GM18519 (cell line): ENCODE measurements around the gene TAF1B.
"Not testable (repeated sequence)": the region's sequence is repeated elsewhere in the genome, so short reads cannot be mapped to it uniquely, and the experiment has no call there.

Experiments
- ATAC-seq: cut with Tn5 transposase; IDR thresholded peaks from one replicate; pipeline ENCODE4 v1.9.1; 2021; ENCODE audit warnings: mild to moderate bottlenecking, moderate library complexity; ENCODE audit not compliant: unreplicated experiment, low FRiP score

Gene TAF1B

DNA sequence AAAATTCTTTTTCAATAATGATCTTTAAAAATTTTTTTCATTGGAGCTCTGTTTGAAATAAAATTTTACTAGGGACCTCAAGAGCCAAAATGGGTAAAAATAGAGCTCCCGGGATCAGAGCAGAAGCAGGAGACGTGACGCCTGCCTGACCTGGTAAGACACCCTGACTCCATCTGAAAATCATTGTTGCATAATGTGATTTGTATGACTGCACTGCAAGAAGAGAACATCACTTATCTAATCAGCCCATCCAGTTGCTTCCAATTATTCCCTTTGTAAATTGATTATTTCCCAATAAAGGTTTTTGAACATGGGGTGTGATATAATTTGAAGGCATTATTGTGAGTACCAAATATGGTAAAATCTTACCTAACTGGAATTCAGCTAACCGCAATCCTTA lies 17.1 kb upstream of the TAF1B start:
- no peak for ATAC-seq

GRCh38 chr2:9830685-9831410 lies 12.4 kb upstream of the TAF1B start:
- ATAC-seq: no peak

GRCh38 chr2:9831670-9832069 lies 11.6 kb upstream of the TAF1B start:
- ATAC-seq: no peak

DNA sequence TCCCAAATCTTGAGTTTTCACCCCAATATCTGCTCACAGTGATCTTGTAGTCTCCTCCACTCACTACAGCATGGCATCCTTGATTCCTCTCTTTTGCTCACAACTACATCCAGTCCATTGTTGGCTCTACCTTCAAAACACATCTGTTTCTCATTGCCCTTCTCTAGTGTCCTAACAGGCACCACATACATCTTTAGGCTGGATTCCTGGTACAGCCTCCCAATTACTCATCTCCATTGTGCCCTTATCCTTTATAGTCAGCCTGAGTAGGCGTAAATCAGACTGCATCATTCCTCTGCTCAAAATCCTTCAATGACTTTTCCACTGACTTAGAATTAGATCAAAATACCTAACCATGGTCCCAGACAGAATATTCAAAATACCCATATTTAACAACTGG lies 10.7 kb upstream of the TAF1B start:
- ATAC-seq: no peak

- ATAC-seq: not testable (repeated sequence)
Observed at GRCh38 chr2:9835068-9835467, 8.2 kb upstream of the TAF1B start.

- no peak for ATAC-seq
Observed at GRCh38 chr2:9836074-9836473, 7.2 kb upstream of the TAF1B start.

DNA sequence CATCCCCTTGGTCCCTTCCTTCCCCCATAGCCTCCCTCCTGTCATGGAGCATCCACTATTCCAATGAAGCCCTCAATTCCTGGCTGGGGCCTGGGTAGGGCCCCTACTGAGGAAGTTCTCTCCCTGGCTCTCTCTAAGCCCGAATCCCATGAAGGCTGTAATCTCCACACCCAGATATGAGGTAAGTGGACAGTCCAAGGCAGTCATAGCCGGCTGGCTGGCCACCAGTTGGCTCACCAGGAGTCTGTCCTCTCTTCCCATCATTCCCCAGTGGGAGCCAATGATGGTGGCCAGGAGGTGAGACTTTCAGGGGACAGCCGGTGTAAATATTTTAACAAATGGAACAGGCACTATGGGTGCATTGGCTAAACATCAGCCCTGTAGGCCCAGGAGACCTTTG lies 6.8 kb upstream of the TAF1B start:
- no peak for ATAC-seq

DNA sequence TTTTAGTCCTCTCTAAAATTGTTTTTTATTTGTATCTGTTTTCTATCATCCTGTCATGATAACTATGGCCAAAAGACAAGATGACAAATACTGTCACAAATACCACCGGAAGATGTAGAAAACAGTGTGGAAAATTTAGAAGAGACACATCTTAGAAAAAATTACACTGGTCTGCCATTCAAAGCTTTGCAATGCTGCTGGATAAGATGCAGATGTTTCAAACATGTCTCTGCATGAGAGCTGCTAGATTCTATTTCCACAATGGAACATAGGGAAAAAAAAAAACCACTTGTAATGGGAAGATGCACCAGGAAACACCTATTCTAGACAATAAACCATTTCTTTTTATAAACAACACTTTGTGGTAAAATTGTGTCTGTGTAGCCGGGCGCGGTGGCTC lies 5.8 kb upstream of the TAF1B start:
- no peak for ATAC-seq

GRCh38 chr2:9838391-9838790 lies 4.9 kb upstream of the TAF1B start:
- no peak for ATAC-seq

- ATAC-seq: no peak
Observed at GRCh38 chr2:9842487-9843228, 616 bp upstream of the TAF1B start.

DNA sequence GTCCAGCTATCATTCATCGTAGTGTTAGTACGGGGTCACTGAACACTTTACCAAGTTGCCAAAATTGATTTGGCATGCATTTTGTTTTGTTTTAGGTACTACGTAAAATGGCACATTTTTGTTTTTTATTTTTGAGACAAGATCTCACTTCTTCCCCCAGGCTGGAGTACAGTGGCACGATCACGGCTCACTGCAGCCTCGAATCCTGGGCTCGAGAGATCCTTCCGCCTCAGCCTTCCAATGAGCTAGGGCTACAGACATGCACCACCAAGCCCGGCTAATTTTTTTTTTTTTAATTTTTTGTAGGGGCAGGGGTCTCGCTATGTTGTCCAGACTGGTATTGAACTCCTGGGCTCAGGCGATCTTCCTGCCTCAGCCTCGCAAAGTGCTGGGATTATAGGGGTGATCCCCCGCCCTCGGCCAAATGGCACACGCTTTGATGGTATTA lies 786 bp downstream of the TAF1B start:
- ATAC-seq: no peak

- no peak for ATAC-seq
Observed at GRCh38 chr2:9844576-9844975, 1.3 kb downstream of the TAF1B start.

DNA sequence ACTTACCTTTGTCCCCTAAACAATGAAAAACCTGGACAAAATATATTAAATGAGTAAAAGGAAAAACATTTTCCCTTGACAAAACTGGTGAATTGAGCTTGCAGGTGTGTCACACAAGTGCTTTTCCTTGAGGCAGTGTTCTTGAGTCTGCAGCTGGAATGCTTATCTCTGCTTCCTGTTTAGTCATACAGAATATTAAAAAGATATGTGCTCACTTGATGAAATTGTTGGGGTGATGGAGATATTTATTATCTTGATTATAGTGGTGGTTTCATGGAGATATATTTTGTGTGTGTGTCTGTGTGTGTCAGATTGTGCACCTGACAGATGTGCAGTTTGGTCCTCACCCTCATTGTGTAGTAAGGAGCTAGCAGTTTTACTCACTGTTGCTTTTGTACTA lies 3.3 kb downstream of the TAF1B start:
- ATAC-seq: no peak

DNA sequence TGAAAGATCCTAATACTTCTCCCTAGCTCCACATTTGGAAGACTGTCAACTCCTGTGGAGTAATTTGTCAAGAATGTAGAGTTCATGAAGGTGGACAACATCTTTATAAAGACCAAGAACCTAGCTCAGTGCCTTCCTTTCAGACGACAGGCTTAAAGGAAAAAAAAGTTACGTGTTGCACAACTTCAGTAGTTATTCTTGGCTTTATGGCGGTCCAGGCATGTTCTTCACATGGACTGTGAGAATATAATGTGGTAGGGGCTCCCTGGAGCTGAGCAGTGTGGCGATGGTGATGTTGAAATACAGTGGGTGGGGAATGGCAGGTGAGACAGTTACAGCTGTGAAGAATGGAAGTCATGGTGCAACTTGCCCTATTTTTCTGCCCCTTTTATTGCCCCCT lies 3.9 kb downstream of the TAF1B start:
- no peak for ATAC-seq

DNA sequence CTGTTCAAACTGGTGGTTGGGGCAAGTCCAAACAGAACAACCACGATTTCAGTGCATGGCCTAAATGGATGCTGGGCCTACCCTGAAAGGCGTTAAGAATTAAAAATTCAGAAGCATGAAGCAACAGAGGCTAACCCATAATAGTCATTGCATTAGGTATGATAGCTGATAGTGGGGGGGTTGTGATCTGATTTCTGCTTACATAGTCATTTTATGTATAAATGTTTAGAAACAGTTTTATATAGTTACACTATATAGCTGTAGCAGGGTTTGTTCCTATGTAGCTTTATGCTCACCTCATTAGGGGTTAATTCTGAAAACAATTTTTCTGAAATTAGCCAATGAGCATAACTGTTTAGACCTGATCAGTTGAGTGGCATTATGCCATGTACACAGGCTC lies 9.6 kb downstream of the TAF1B start:
- ATAC-seq: no peak

- ATAC-seq: no peak
Observed at GRCh38 chr2:9857814-9858729, 14.8 kb downstream of the TAF1B start.

GRCh38 chr2:9858730-9859068 lies 15.4 kb downstream of the TAF1B start:
- ATAC-seq: no peak

DNA sequence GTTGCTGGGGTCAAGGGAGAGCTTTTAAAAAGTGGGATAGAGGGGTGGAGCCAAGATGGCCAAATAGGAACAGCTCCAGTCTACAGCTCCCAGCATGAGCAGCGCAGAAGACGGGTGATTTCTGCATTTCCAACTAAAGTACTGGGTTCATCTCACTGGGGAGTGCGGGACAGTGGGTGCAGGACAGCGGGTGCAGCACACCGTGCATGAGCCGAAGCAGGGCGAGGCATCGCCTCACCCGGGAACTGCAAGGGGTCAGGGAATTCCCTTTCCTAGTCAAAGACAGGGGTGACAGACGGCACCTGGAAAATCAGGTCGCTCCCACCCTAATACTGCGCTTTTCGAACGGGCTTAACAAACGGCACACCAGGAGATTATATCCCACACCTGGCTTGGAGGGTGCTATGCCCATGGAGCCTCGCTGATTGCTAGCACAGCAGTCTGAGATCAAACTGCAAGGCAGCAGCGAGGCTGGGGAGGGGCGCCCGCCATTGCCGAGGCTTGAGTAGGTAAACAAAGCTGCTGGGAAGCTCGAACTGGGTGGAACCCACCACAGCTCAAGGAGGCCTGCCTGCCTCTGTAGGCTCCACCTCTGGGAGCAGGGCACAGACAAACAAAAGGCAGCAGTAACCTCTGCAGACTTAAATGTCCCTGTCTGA lies 17.8 kb downstream of the TAF1B start:
- ATAC-seq: not testable (repeated sequence)

DNA sequence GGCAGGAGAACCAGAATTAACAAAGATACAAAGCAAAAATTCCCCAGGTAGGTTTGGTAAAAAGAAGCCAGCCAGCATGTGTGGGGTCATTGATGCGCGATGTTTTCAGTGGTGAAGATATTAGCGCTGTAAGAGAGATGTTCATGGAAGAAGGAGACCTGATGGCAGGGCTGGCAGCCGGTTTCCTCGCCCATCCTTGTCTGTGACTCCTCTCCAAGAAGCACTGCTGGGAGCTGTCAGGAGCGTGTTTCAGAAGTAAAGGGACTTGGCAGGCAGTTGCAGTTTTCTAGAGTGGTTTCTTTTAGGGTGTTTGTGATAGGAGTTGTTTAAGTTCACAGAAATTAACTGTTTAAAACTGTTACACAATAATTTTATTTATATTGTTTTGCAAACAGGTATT lies 24.6 kb downstream of the TAF1B start:
- ATAC-seq: no peak

DNA sequence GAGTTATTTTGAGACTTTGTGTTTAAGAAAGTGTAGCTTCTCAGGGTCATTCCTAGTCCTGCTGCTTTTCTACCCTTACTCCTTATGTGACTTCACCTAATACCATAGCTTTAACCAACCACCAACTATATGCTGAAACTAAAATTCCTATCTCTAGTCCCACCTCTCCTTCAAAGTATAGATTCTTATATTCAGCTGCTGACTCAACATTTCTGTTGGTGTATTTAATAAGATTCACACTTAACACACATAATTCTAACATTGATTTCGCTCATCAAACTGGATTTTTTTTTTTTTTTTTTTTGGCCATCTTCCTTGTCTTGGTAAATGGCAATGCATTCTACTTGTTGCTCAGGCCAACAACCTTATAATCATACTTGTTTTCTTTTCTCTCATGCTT lies 30.1 kb downstream of the TAF1B start:
- ATAC-seq: no peak

DNA sequence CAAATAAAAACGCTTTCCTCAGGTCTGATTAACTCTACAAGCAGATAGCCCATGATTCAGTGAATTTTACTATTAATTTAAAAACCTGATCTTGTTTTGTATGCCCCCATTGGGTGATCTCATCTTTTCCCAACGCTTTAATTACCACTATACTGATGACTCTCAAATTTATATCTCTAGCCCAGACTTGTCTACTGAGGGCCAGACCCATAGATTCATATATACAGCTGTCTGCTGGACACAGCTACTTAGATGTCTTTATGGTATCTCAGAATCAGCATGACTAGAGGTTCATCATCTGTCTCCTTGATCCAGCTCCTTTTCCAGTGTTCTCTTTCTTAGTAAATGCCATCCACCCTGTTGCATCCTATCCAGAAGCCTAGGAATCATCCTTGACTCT lies 33.8 kb downstream of the TAF1B start:
- ATAC-seq: no peak
